HL-60 (cell line): Measurements from ENCODE around the gene ZNF471.

ENCODE experiments used
- DNase-seq, 2 experiments: peaks; one replicate each; pipeline ENCODE4 v3.0.0-alpha.2; 2010 to 2020; ENCODE audit warnings: low read depth in 1 of 2, low spot score in 1 of 2
- H3K27ac ChIP-seq: fragments of 250-450 bp; sonication (Bioruptor Pico); replicated peaks from 2 replicates; pipeline ENCODE4 v1.5.1; 2020; ENCODE audit warnings: mild to moderate bottlenecking, moderate library complexity
- H3K27me3 ChIP-seq: fragments of 250-450 bp; sonication (Bioruptor Pico); 2 replicates; pipeline ENCODE4 v1.5.1; 2021; ENCODE audit warnings: mild to moderate bottlenecking, moderate library complexity; ENCODE audit not compliant: insufficient read depth, poor library complexity, severe bottlenecking
- H3K4me3 ChIP-seq: replicated peaks from 2 replicates; pipeline ENCODE4 v1.5.1; 2011; ENCODE audit warnings: mild to moderate bottlenecking, control low read depth, low read length; ENCODE audit not compliant: insufficient read depth
- CTCF ChIP-seq: IDR thresholded peaks from one replicate; pipeline ENCODE4 v1.5.1; 2011; ENCODE audit warnings: low read length, control low read depth, inconsistent platforms; ENCODE audit not compliant: insufficient read depth
- GABPA ChIP-seq: IDR thresholded peaks from 2 replicates; pipeline ENCODE4 v1.6.1; 2012; ENCODE audit warnings: low read depth
- POLR2AphosphoS5 ChIP-seq: IDR thresholded peaks from 2 replicates; pipeline ENCODE4 v1.6.1; 2012; ENCODE audit warnings: low read depth
- REST ChIP-seq: IDR thresholded peaks from 2 replicates; pipeline ENCODE4 v1.6.1; 2012; ENCODE audit warnings: low read depth; ENCODE audit not compliant: insufficient replicate concordance
- SPI1 ChIP-seq: IDR thresholded peaks from 2 replicates; pipeline ENCODE4 v1.6.1; 2012; ENCODE audit warnings: low read depth, mild to moderate bottlenecking, borderline replicate concordance

The ZNF471 gene

GRCh38 chr19:56504581-56504980, 3.1 kb upstream of the ZNF471 start:
- Histone ChIP-seq H3K27me3 (no peaks in the 10 kb centered on the region), H3K27ac (no peak overlapping the region), H3K4me3 (no peak overlapping the region)
- DNase-seq = no peak
- TF ChIP-seq REST (no peak), GABPA (no peak), POLR2AphosphoS5 (no peak), CTCF (no peak), SPI1 (no peak)

GRCh38 chr19:56508290-56508778, 679 bp downstream of the ZNF471 start:
- H3K4me3 ChIP-seq = peak overlapping the region; percentile 66
- H3K27me3 ChIP-seq = no peaks in the 10 kb centered on the region
- H3K27ac ChIP-seq = peak overlapping the region; percentile 94
- DNase-seq = no peak
- no peak for TF ChIP-seq REST
- TF ChIP-seq GABPA = no peak
- TF ChIP-seq POLR2AphosphoS5 = no peak
- TF ChIP-seq CTCF = no peak
- no peak for TF ChIP-seq SPI1

GRCh38 chr19:56525214-56525860, 17.7 kb downstream of the ZNF471 start:
- no peaks in the 10 kb centered on the region for H3K27me3 ChIP-seq
- DNase-seq = no peak
- H3K4me3 ChIP-seq = no peak overlapping the region
- TF ChIP-seq GABPA (no peak), REST (no peak), POLR2AphosphoS5 (no peak), CTCF (no peak), SPI1 (no peak)
- H3K27ac ChIP-seq = no peak overlapping the region
